Measurements from ENCODE around the gene ITGA2B.
"Not testable (repeated sequence)": the region's sequence is repeated elsewhere in the genome, so short reads cannot be mapped to it uniquely, and the experiment has no call there.

The ITGA2B gene

DNA sequence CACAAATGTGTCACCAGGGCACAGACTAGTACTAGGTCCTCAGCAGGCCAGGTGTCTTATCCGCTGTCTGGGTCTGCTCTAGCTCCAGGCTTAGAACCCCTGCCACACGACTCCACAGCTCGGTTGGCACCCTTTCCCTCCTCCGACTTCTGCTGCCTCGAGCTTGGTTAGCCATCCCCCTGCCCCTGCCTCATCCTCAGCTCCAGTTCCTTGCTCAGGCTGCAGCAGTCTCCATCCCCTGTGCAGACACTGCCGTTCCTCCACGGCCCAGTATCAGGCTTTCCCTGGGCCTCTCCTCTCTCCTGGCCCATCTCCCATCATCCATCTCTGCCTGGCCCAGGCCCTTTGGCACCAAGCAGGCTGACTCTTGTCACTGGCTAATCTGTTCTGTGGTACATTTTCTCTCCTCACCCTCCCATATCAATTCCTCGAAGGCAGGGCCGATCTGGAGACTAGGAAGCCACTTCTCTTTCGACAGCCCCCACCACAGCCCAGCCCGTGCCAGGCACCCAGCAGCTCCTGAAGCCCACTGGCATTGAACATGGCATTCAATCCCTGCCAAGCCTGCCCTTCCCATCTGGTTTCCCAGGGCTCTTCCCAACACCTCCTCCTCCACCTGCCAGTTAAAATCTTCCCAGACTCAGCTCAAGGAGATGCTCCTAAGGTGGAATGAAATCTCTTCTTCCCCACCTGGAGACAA lies 45.8 kb downstream of the ITGA2B start:
- CTCF ChIA-PET = interaction anchor here (1.0 to 3.3 kb wide), 6 partner anchors 12 to 141 kb away, joined by 3 to 34 read pairs (median 10); partner anchors contain the start of gene FAM171A2
- 90% methylated on average over 11 of the region's 11 CpGs for WGBS (ENCODE audit: insufficient coverage)

DNA sequence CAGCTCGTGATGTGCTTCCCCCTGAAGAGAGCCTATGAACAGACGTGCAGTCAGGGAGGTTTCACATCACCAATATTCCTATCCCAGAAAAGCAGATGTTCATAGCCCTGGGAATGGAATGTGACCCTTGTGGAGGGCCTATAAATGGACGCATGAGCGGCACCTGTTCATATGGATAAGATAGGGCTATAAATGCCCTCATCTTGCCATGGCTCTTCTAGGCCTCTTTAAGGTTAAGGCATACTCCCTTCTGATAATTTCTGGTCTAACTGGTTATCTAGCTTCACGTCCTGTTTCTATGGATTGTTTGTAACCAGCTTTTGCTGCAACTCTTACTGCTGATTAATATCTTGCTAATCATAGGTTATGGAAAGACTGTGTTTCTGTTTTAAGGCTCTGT lies 48.9 kb downstream of the ITGA2B start:
- H3K4me3 ChIP-seq (ENCODE audit: control insufficient read depth in 1 of 7, extremely low read depth in 1 of 7, insufficient read depth in 4 of 7, low read depth in 2 of 7, low read length in 6 of 7); H3K4me1 ChIP-seq (ENCODE audit: control extremely low read depth in 1 of 4, control insufficient read depth in 4 of 4, insufficient read depth in 4 of 4, low read length in 3 of 4); POLR2A ChIA-PET; H3K9me3 ChIP-seq (ENCODE audit: control extremely low read depth in 1 of 5, control insufficient read depth in 4 of 5, insufficient read depth in 2 of 5, low read depth in 1 of 5, low read length in 4 of 5); H3K27me3 ChIP-seq (replicated peaks in 2 of 5; ENCODE audit: control insufficient read depth in 4 of 5, insufficient read depth in 5 of 5, low read length in 4 of 5); H3K27ac ChIP-seq (ENCODE audit: insufficient read depth in 1 of 2, low read depth in 1 of 2, low read length in 2 of 2, poor library complexity in 1 of 2, severe bottlenecking in 2 of 2); H3K36me3 ChIP-seq (ENCODE audit: control insufficient read depth in 4 of 4, insufficient read depth in 4 of 4, low read length in 3 of 4); DNase-seq: not testable (repeated sequence)
- CTCF ChIA-PET = interaction anchor here (0.9 to 2.2 kb wide), 6 partner anchors 9 to 133 kb away, joined by 3 to 18 read pairs (median 4); no protein-coding TSS in a partner anchor
- 100% methylated on average over 2 of the region's 5 CpGs for WGBS (ENCODE audit: insufficient coverage)

More for the DNA sequence above, 45.8 kb downstream of the ITGA2B start:
- peaks cover 5 to 26% (median 22%) of the 10 kb centered on the region in 4 experiments for H3K4me1 ChIP-seq (ENCODE audit: control extremely low read depth in 1 of 4, control insufficient read depth in 4 of 4, insufficient read depth in 4 of 4, low read length in 3 of 4)
- H3K36me3 ChIP-seq (ENCODE audit: control insufficient read depth in 4 of 4, insufficient read depth in 4 of 4, low read length in 3 of 4) = no peaks in the 10 kb centered on the region
- no peaks in the 10 kb centered on the region for H3K9me3 ChIP-seq (ENCODE audit: control extremely low read depth in 1 of 5, control insufficient read depth in 4 of 5, insufficient read depth in 2 of 5, low read depth in 1 of 5, low read length in 4 of 5)
- DNase-seq = no peak
- POLR2A ChIA-PET = no interaction called here
- H3K4me3 ChIP-seq (ENCODE audit: control insufficient read depth in 1 of 7, extremely low read depth in 1 of 7, insufficient read depth in 4 of 7, low read depth in 2 of 7, low read length in 6 of 7) = no peak overlapping the region
- peaks cover 0 to 3% (median 0%) of the 10 kb centered on the region in 5 experiments for H3K27me3 ChIP-seq (replicated peaks in 2 of 5; ENCODE audit: control insufficient read depth in 4 of 5, insufficient read depth in 5 of 5, low read length in 4 of 5)
- H3K27ac ChIP-seq (ENCODE audit: insufficient read depth in 1 of 2, low read depth in 1 of 2, low read length in 2 of 2, poor library complexity in 1 of 2, severe bottlenecking in 2 of 2) = no peak overlapping the region

DNA sequence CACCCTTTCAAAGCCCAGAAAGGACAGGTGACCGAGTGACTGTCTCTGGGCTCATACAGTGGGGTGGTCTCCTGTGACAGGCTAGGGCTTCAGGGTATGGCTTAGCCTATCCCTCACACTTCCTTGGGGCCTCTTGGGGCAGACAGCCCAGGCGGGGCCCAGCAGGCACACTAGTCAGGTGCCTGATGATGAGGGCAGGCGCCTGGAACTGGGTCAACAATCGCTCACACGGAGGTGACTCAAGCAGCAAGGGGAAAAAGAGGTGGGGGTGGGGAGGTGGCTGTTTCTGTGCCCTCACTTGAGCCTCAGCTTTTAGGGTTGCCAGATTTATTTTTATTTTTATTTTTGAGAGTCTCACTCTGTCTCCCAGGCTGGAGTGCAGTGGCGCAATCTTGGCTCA lies 50.7 kb downstream of the ITGA2B start:
- no peak overlapping the region for H3K27ac ChIP-seq (ENCODE audit: insufficient read depth in 1 of 2, low read depth in 1 of 2, low read length in 2 of 2, poor library complexity in 1 of 2, severe bottlenecking in 2 of 2)
- POLR2A ChIA-PET = interaction anchor here (0.6 kb wide), 1 partner anchor 336 kb away, joined by 3 read pairs; no protein-coding TSS in a partner anchor
- DNase-seq = no peak
- no peaks in the 10 kb centered on the region for H3K9me3 ChIP-seq (ENCODE audit: control extremely low read depth in 1 of 5, control insufficient read depth in 4 of 5, insufficient read depth in 2 of 5, low read depth in 1 of 5, low read length in 4 of 5)
- 70% methylated on average over 4 of the region's 6 CpGs for WGBS (ENCODE audit: insufficient coverage)
- no peak overlapping the region for H3K4me3 ChIP-seq (ENCODE audit: control insufficient read depth in 1 of 7, extremely low read depth in 1 of 7, insufficient read depth in 4 of 7, low read depth in 2 of 7, low read length in 6 of 7)
- CTCF ChIA-PET = interaction anchor here (1.4 to 1.6 kb wide), 3 partner anchors 16 to 134 kb away, joined by 3 to 4 read pairs (median 4); no protein-coding TSS in a partner anchor
- H3K36me3 ChIP-seq (ENCODE audit: control insufficient read depth in 4 of 4, insufficient read depth in 4 of 4, low read length in 3 of 4) = no peaks in the 10 kb centered on the region
- peaks cover 0 to 5% (median 0%) of the 10 kb centered on the region in 4 experiments for H3K4me1 ChIP-seq (ENCODE audit: control extremely low read depth in 1 of 4, control insufficient read depth in 4 of 4, insufficient read depth in 4 of 4, low read length in 3 of 4)
- peaks cover 0 to 3% (median 0%) of the 10 kb centered on the region in 5 experiments for H3K27me3 ChIP-seq (replicated peaks in 2 of 5; ENCODE audit: control insufficient read depth in 4 of 5, insufficient read depth in 5 of 5, low read length in 4 of 5)

DNA sequence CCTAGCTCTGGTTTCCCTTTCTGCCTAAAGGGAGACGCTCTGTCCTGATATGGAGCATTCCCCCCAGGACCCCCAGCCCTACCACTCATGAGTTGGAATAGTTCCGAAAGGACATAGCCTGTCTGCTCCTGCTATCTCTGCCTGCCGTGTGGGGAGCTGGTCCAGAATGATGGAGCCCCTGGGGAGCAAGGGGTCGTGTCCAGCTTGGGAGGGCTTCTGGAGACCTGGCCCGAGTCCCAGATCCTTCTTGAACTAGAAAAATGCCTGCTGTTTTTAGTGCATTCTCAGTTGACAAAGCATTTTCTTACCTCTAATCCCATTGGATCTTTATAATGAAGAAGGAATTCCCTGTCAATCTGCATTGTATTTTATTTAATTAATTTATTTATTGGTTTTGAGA lies 53.5 kb downstream of the ITGA2B start:
- no peak for DNase-seq
- POLR2A ChIA-PET = no interaction called here

DNA sequence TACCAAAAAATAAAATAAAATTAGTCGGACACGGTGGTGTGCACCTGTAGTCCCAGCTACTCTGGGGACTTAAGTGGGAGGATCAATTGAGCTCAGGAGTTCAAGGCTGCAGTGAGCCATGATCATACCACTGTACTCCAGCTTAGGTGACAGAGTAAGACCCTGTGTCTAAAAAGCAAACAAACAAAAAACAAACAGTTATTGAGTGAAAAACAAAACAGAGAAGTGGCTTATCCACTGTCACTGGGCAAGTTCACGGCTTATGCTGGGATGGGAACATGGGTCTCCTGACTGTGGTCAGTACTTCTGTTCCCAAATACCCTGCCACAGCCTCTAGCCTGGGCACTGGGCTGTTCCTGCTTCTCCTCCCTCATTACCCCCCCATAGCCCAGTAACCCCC lies 53.9 kb downstream of the ITGA2B start:
- H3K27me3 ChIP-seq (replicated peaks in 2 of 5; ENCODE audit: control insufficient read depth in 4 of 5, insufficient read depth in 5 of 5, low read length in 4 of 5) = no peaks in the 10 kb centered on the region
- H3K27ac ChIP-seq (ENCODE audit: insufficient read depth in 1 of 2, low read depth in 1 of 2, low read length in 2 of 2, poor library complexity in 1 of 2, severe bottlenecking in 2 of 2) = no peak overlapping the region
- DNase-seq = no peak
- WGBS (ENCODE audit: insufficient coverage) = 93% methylated on average over 3 of the region's 3 CpGs
- no peak overlapping the region for H3K4me3 ChIP-seq (ENCODE audit: control insufficient read depth in 1 of 7, extremely low read depth in 1 of 7, insufficient read depth in 4 of 7, low read depth in 2 of 7, low read length in 6 of 7)
- H3K4me1 ChIP-seq (ENCODE audit: control extremely low read depth in 1 of 4, control insufficient read depth in 4 of 4, insufficient read depth in 4 of 4, low read length in 3 of 4) = peaks cover 3 to 10% (median 4%) of the 10 kb centered on the region in 4 experiments
- ChIA-PET CTCF (interaction anchor here (0.6 to 2.7 kb wide), 7 partner anchors 9 to 126 kb away, joined by 3 to 13 read pairs (median 5); partner anchors contain the start of gene GRN), POLR2A (no interaction called here)
- H3K9me3 ChIP-seq (ENCODE audit: control extremely low read depth in 1 of 5, control insufficient read depth in 4 of 5, insufficient read depth in 2 of 5, low read depth in 1 of 5, low read length in 4 of 5) = no peaks in the 10 kb centered on the region
- H3K36me3 ChIP-seq (ENCODE audit: control insufficient read depth in 4 of 4, insufficient read depth in 4 of 4, low read length in 3 of 4) = no peaks in the 10 kb centered on the region

More for the DNA sequence above, 53.5 kb downstream of the ITGA2B start:
- H3K27me3 ChIP-seq (replicated peaks in 2 of 5; ENCODE audit: control insufficient read depth in 4 of 5, insufficient read depth in 5 of 5, low read length in 4 of 5) = no peaks in the 10 kb centered on the region
- H3K4me1 ChIP-seq (ENCODE audit: control extremely low read depth in 1 of 4, control insufficient read depth in 4 of 4, insufficient read depth in 4 of 4, low read length in 3 of 4) = peaks cover 3 to 8% (median 4%) of the 10 kb centered on the region in 4 experiments
- H3K27ac ChIP-seq (ENCODE audit: insufficient read depth in 1 of 2, low read depth in 1 of 2, low read length in 2 of 2, poor library complexity in 1 of 2, severe bottlenecking in 2 of 2) = no peak overlapping the region
- WGBS (ENCODE audit: insufficient coverage) = 82% methylated on average over 4 of the region's 5 CpGs
- no peak overlapping the region for H3K4me3 ChIP-seq (ENCODE audit: control insufficient read depth in 1 of 7, extremely low read depth in 1 of 7, insufficient read depth in 4 of 7, low read depth in 2 of 7, low read length in 6 of 7)
- no peaks in the 10 kb centered on the region for H3K36me3 ChIP-seq (ENCODE audit: control insufficient read depth in 4 of 4, insufficient read depth in 4 of 4, low read length in 3 of 4)
- CTCF ChIA-PET = interaction anchor here (0.6 to 2.7 kb wide), 7 partner anchors 9 to 126 kb away, joined by 3 to 13 read pairs (median 5); partner anchors contain the start of gene GRN
- H3K9me3 ChIP-seq (ENCODE audit: control extremely low read depth in 1 of 5, control insufficient read depth in 4 of 5, insufficient read depth in 2 of 5, low read depth in 1 of 5, low read length in 4 of 5) = no peaks in the 10 kb centered on the region

DNA sequence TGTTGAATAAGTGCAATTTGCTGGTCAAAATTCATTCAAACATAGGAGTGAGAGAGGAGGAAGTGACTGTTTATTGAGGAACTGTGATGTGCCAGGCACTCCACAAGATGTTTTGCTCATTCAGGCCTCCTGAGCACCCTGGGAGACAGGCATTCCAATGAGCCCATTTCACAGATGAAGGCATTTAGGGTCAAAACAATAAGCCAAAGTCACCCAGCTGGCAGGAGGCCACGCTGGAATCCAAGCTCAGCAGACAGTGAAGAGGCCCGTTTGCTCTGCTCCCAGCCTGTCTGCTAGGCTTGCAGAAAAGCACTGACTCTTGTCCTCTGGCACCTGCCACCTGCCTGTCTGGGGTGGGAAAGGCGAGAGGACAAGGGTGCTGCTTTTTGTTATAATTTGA lies 54.7 kb downstream of the ITGA2B start:
- Histone ChIP-seq H3K4me3 (ENCODE audit: control insufficient read depth in 1 of 7, extremely low read depth in 1 of 7, insufficient read depth in 4 of 7, low read depth in 2 of 7, low read length in 6 of 7) (no peak overlapping the region), H3K36me3 (ENCODE audit: control insufficient read depth in 4 of 4, insufficient read depth in 4 of 4, low read length in 3 of 4) (no peaks in the 10 kb centered on the region), H3K27me3 (replicated peaks in 2 of 5; ENCODE audit: control insufficient read depth in 4 of 5, insufficient read depth in 5 of 5, low read length in 4 of 5) (no peaks in the 10 kb centered on the region), H3K9me3 (ENCODE audit: control extremely low read depth in 1 of 5, control insufficient read depth in 4 of 5, insufficient read depth in 2 of 5, low read depth in 1 of 5, low read length in 4 of 5) (no peaks in the 10 kb centered on the region), H3K27ac (ENCODE audit: insufficient read depth in 1 of 2, low read depth in 1 of 2, low read length in 2 of 2, poor library complexity in 1 of 2, severe bottlenecking in 2 of 2) (no peak overlapping the region), H3K4me1 (ENCODE audit: control extremely low read depth in 1 of 4, control insufficient read depth in 4 of 4, insufficient read depth in 4 of 4, low read length in 3 of 4) (peaks cover 3 to 10% (median 4%) of the 10 kb centered on the region in 4 experiments)
- no peak for DNase-seq
- ChIA-PET POLR2A (interaction anchor here (1.3 kb wide), 1 partner anchor 10 kb away, joined by 3 read pairs; the partner anchor contains the start of gene GRN), CTCF (interaction anchor here (1.3 to 2.7 kb wide), 4 partner anchors 11 to 113 kb away, joined by 3 to 13 read pairs (median 4); partner anchors contain the start of gene GRN)
- WGBS (ENCODE audit: insufficient coverage) = 90% methylated on average over 3 of the region's 3 CpGs

DNA sequence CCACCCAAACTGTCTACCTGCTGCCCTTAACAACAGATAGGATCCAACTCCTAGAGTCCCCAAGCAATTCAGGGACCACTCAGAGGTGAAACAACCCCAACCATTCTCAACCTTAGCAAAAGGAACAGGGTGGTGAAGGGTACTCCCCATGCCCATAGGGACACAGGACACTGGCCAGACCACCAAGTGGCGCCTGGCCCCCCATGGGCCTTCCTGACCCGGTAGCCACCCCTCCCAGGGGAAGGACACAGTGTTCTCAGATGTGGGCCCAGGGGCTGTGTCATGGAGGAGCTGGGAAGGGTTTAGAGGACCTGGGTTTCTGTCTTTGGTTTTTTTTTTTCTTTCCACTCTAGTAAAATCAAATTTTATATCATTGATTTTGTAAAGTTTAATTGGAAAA lies 55.1 kb downstream of the ITGA2B start:
- ChIA-PET POLR2A (interaction anchor here (1.3 kb wide), 1 partner anchor 11 kb away, joined by 3 read pairs; the partner anchor contains the start of gene GRN), CTCF (interaction anchor here (1.3 to 4.9 kb wide), 8 partner anchors 10 to 123 kb away, joined by 3 to 67 read pairs (median 10); partner anchors contain the start of genes GRN and UBTF)
- H3K27me3 ChIP-seq (replicated peaks in 2 of 5; ENCODE audit: control insufficient read depth in 4 of 5, insufficient read depth in 5 of 5, low read length in 4 of 5) = no peaks in the 10 kb centered on the region

More for the DNA sequence above, 55.1 kb downstream of the ITGA2B start:
- Histone ChIP-seq H3K9me3 (ENCODE audit: control extremely low read depth in 1 of 5, control insufficient read depth in 4 of 5, insufficient read depth in 2 of 5, low read depth in 1 of 5, low read length in 4 of 5) (no peaks in the 10 kb centered on the region), H3K4me3 (ENCODE audit: control insufficient read depth in 1 of 7, extremely low read depth in 1 of 7, insufficient read depth in 4 of 7, low read depth in 2 of 7, low read length in 6 of 7) (no peak overlapping the region), H3K4me1 (ENCODE audit: control extremely low read depth in 1 of 4, control insufficient read depth in 4 of 4, insufficient read depth in 4 of 4, low read length in 3 of 4) (peaks cover 3 to 10% (median 4%) of the 10 kb centered on the region in 4 experiments), H3K27ac (ENCODE audit: insufficient read depth in 1 of 2, low read depth in 1 of 2, low read length in 2 of 2, poor library complexity in 1 of 2, severe bottlenecking in 2 of 2) (no peak overlapping the region), H3K36me3 (ENCODE audit: control insufficient read depth in 4 of 4, insufficient read depth in 4 of 4, low read length in 3 of 4) (no peaks in the 10 kb centered on the region)
- WGBS (ENCODE audit: insufficient coverage) = no CpG with 5 or more reads among the region's 2 CpGs
- DNase-seq = no peak

Data from common myeloid progenitor, CD34-positive (primary cell).